ENCODE data around the gene CBLB. TPM values are rescaled to one million over a fixed set of nuclear protein-coding genes. Genes with fewer than 3 reads are reported as not detected.

Gene CBLB
- total RNA-seq, 2 experiments from 2014 or later: 72.8 to 78.9 TPM

GRCh38 chr3:105649480-105649879 lies 219.3 kb downstream of the CBLB start:
- CTCF ChIA-PET: no interaction called here
- H3K4me3 Mint-ChIP-seq: no peak overlapping the region
- no peak for DNase-seq
- H3K27ac Mint-ChIP-seq: no peak overlapping the region
- intact Hi-C loops (cut with micrococcal nuclease): no loop called here
- H3K4me1 Mint-ChIP-seq (ENCODE audit: low read depth): no peaks in the 10 kb centered on the region
- no peaks in the 10 kb centered on the region for H3K27me3 Mint-ChIP-seq (ENCODE audit: low read depth)
- no peaks in the 10 kb centered on the region for H3K36me3 Mint-ChIP-seq (ENCODE audit: low read depth)
- H3K9me3 Mint-ChIP-seq: no peaks in the 10 kb centered on the region

- intact Hi-C loops (cut with micrococcal nuclease): no loop called here
- no peak overlapping the region for H3K27ac Mint-ChIP-seq
- H3K36me3 Mint-ChIP-seq (ENCODE audit: low read depth): no peaks in the 10 kb centered on the region
- H3K27me3 Mint-ChIP-seq (ENCODE audit: low read depth): no peaks in the 10 kb centered on the region
- H3K4me3 Mint-ChIP-seq: no peak overlapping the region
- CTCF ChIA-PET: interaction anchor here (0.5 to 1.2 kb wide), 2 partner anchors 18 to 978 kb away, joined by 4 read pairs; no protein-coding TSS in a partner anchor
- DNase-seq: peak; percentile 7
- H3K9me3 Mint-ChIP-seq: peaks cover 4% of the 10 kb centered on the region
- no peaks in the 10 kb centered on the region for H3K4me1 Mint-ChIP-seq (ENCODE audit: low read depth)
Measured at GRCh38 chr3:105647047-105647446, 221.8 kb downstream of the CBLB start.

DNA sequence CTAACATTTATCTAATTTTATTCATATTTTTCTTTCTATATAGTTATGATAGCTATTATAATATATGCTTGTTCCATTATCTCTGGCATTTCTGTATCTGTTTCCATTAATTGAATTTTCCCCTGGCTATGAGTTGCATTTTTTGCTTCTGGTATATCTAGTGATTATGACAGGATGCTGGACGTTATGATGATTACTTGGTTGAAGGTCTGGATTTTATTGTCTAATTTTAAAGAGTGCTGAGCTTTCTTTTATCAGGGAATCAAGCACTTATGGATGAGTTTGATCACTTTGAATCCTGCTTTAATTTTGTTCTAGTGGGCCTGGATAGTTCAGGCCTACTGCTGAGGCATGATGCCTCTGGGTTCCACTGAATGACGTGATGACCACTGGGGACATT lies 229.7 kb downstream of the CBLB start:
- no peaks in the 10 kb centered on the region for H3K4me1 Mint-ChIP-seq (ENCODE audit: low read depth)
- H3K4me3 Mint-ChIP-seq: no peak overlapping the region
- CTCF ChIA-PET: no interaction called here
- H3K36me3 Mint-ChIP-seq (ENCODE audit: low read depth): no peaks in the 10 kb centered on the region
- H3K27ac Mint-ChIP-seq: no peak overlapping the region
- no peak for DNase-seq
- intact Hi-C loops (cut with micrococcal nuclease): no loop called here
- peaks cover 6% of the 10 kb centered on the region for H3K9me3 Mint-ChIP-seq
- no peaks in the 10 kb centered on the region for H3K27me3 Mint-ChIP-seq (ENCODE audit: low read depth)

- Mint-ChIP-seq H3K9me3 (no peaks in the 10 kb centered on the region), H3K4me1 (ENCODE audit: low read depth) (no peaks in the 10 kb centered on the region), H3K36me3 (ENCODE audit: low read depth) (no peaks in the 10 kb centered on the region), H3K4me3 (no peak overlapping the region), H3K27ac (no peak overlapping the region), H3K27me3 (ENCODE audit: low read depth) (no peaks in the 10 kb centered on the region)
- no peak for DNase-seq
- CTCF ChIA-PET: no interaction called here
- intact Hi-C loops (cut with micrococcal nuclease): no loop called here
Measured at GRCh38 chr3:105634708-105635107, 234.1 kb downstream of the CBLB start.

DNA sequence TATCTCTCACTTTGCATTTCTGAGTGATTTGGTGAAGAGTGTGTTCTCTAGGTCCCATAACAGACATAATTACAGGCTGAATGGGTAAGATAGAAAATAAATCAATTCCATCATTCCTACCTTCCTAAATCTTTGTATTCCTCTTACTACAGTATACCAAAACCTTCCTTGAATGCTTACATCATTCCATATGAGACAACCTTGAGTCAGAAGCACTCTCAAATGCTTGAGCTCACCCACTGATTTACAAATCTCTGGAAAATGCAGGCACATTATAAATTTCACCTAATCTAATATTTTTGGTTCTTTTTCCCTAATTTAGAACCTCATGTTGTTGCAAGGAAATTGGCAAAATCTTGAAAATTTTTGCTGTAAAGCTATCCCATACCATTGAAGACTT lies 239.1 kb downstream of the CBLB start:
- DNase-seq: no peak
- H3K27ac Mint-ChIP-seq: no peak overlapping the region
- no peaks in the 10 kb centered on the region for H3K4me1 Mint-ChIP-seq (ENCODE audit: low read depth)
- no peaks in the 10 kb centered on the region for H3K36me3 Mint-ChIP-seq (ENCODE audit: low read depth)
- CTCF ChIA-PET: interaction anchor here (0.9 kb wide), 1 partner anchor 18 kb away, joined by 4 read pairs; no protein-coding TSS in a partner anchor
- intact Hi-C loops (cut with micrococcal nuclease): no loop called here
- H3K9me3 Mint-ChIP-seq: no peaks in the 10 kb centered on the region
- H3K27me3 Mint-ChIP-seq (ENCODE audit: low read depth): no peaks in the 10 kb centered on the region
- H3K4me3 Mint-ChIP-seq: no peak overlapping the region

GRCh38 chr3:105626739-105627138 lies 242.1 kb downstream of the CBLB start:
- Mint-ChIP-seq H3K4me1 (ENCODE audit: low read depth) (no peaks in the 10 kb centered on the region), H3K27ac (no peak overlapping the region), H3K9me3 (no peaks in the 10 kb centered on the region), H3K27me3 (ENCODE audit: low read depth) (no peaks in the 10 kb centered on the region), H3K4me3 (no peak overlapping the region), H3K36me3 (ENCODE audit: low read depth) (no peaks in the 10 kb centered on the region)
- intact Hi-C loops (cut with micrococcal nuclease): no loop called here
- CTCF ChIA-PET: no interaction called here
- DNase-seq: no peak

DNA sequence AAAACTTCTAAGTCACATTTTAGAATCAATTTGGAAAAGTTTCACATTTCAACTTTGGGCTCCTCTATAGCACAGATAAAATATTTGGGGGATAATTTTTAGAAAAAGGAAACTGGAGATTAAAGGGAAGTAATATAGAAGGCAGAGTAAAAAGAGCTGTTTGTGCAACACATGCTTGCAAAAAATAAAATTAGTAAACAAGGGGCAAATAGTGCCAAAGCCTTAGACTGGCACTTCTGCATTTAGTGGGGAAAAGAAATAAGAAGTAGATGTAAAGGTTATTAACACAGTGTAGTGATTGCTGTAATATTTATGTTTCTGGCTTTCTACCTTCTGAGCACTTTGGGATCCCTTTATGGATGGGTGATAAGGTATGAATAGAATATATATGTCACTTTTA lies 246.6 kb downstream of the CBLB start:
- CTCF ChIA-PET: no interaction called here
- no peaks in the 10 kb centered on the region for H3K9me3 Mint-ChIP-seq
- intact Hi-C loops (cut with micrococcal nuclease): no loop called here
- no peak overlapping the region for H3K4me3 Mint-ChIP-seq
- H3K27me3 Mint-ChIP-seq (ENCODE audit: low read depth): no peaks in the 10 kb centered on the region
- H3K36me3 Mint-ChIP-seq (ENCODE audit: low read depth): no peaks in the 10 kb centered on the region
- H3K27ac Mint-ChIP-seq: no peak overlapping the region
- no peaks in the 10 kb centered on the region for H3K4me1 Mint-ChIP-seq (ENCODE audit: low read depth)
- DNase-seq: no peak

DNA sequence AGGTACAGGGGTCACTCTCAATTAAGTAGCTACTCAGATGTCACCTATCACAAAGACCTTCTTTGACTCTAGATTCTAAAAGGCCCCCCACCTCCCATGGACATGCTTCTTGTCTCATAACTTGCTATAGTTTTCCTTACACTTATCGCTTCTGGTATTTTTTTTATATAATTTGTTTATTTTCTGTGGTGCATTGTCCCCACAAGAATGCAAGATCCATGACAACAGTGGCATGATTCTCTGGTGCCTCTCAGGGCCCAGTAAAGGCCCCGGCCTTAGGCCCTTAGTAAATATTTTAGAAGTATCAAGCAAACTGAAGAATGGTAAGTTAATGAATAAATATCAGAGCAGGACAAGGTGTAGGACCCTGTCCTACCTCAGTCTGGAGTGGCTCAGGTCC lies 248.6 kb downstream of the CBLB start:
- CTCF ChIA-PET: no interaction called here
- Mint-ChIP-seq H3K9me3 (no peaks in the 10 kb centered on the region), H3K4me1 (ENCODE audit: low read depth) (no peaks in the 10 kb centered on the region), H3K4me3 (no peak overlapping the region), H3K27ac (no peak overlapping the region), H3K27me3 (ENCODE audit: low read depth) (no peaks in the 10 kb centered on the region), H3K36me3 (ENCODE audit: low read depth) (no peaks in the 10 kb centered on the region)
- intact Hi-C loops (cut with micrococcal nuclease): no loop called here
- no peak for DNase-seq

- Mint-ChIP-seq H3K27ac (no peak overlapping the region), H3K9me3 (no peaks in the 10 kb centered on the region), H3K27me3 (ENCODE audit: low read depth) (no peaks in the 10 kb centered on the region), H3K36me3 (ENCODE audit: low read depth) (no peaks in the 10 kb centered on the region), H3K4me1 (ENCODE audit: low read depth) (no peaks in the 10 kb centered on the region), H3K4me3 (no peak overlapping the region)
- intact Hi-C loops (cut with micrococcal nuclease): no loop called here
- CTCF ChIA-PET: no interaction called here
- no peak for DNase-seq
Measured at GRCh38 chr3:105619651-105620050, 249.2 kb downstream of the CBLB start.

GRCh38 chr3:105618556-105618955 lies 250.3 kb downstream of the CBLB start:
- no peaks in the 10 kb centered on the region for H3K9me3 Mint-ChIP-seq
- CTCF ChIA-PET: interaction anchor here (0.6 kb wide), 1 partner anchor 945 kb away, joined by 3 read pairs; no protein-coding TSS in a partner anchor
- no peak for DNase-seq
- H3K4me1 Mint-ChIP-seq (ENCODE audit: low read depth): no peaks in the 10 kb centered on the region
- no peak overlapping the region for H3K27ac Mint-ChIP-seq
- H3K36me3 Mint-ChIP-seq (ENCODE audit: low read depth): no peaks in the 10 kb centered on the region
- H3K4me3 Mint-ChIP-seq: no peak overlapping the region
- no peaks in the 10 kb centered on the region for H3K27me3 Mint-ChIP-seq (ENCODE audit: low read depth)
- intact Hi-C loops (cut with micrococcal nuclease): no loop called here

DNA sequence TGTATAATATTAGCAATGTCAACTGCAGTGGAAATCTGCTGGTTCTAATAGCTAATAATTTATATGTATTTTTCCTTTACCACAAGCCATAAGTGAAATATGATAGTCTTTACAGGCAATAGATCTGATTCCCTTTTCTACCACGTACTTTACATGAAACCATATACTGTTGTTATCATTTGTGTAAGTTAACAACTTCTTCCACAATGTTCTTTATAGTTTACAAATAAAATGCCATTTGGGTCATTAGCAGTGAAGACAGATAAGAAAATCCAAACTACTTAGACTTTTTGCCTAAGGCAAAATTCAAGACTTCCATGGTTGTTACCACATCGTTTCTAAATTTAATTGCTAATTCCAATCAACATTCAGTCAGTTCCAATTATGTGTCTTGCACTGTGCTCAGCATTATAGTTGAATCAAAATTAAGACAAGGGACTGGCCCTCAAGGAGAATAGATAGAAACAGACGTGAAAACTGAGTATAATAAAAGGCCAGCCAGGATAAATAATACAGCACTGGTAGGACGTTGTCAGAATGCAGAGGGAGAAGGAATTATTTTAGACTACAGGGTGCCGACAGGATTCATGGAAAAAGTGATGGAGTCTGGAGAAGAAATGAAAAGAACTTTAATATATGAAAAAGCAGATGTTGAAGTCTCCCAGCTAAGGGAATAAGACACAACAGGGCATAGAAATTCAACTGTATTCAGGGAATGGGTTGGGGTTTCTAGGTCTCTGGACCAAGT lies 252.3 kb downstream of the CBLB start:
- CTCF ChIA-PET: no interaction called here
- Mint-ChIP-seq H3K27me3 (ENCODE audit: low read depth) (no peaks in the 10 kb centered on the region), H3K9me3 (no peaks in the 10 kb centered on the region), H3K4me1 (ENCODE audit: low read depth) (no peaks in the 10 kb centered on the region), H3K36me3 (ENCODE audit: low read depth) (no peaks in the 10 kb centered on the region), H3K4me3 (no peak overlapping the region), H3K27ac (no peak overlapping the region)
- intact Hi-C loops (cut with micrococcal nuclease): no loop called here
- no peak for DNase-seq

DNA sequence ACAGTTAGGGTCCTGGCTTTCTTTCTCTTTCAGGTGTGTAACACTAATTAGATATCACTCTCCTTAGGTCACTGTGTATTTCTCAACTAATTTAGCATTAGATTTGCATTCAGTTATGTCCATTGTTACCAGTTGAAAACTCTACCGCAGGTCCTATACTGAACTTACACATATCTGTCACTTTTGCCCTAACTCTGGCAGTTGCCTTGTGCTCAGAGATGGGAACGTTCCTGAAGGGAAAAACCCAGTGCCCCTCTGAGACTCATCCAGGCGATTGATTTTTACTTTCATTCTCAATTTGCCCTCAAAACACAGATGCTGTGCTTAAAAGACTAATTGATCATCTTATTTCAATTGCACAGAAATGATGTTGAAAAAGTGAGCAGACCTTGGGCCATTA lies 253.0 kb downstream of the CBLB start:
- Mint-ChIP-seq H3K4me1 (ENCODE audit: low read depth) (no peaks in the 10 kb centered on the region), H3K27ac (no peak overlapping the region), H3K4me3 (no peak overlapping the region), H3K9me3 (no peaks in the 10 kb centered on the region), H3K36me3 (ENCODE audit: low read depth) (no peaks in the 10 kb centered on the region), H3K27me3 (ENCODE audit: low read depth) (no peaks in the 10 kb centered on the region)
- CTCF ChIA-PET: no interaction called here
- intact Hi-C loops (cut with micrococcal nuclease): no loop called here
- DNase-seq: no peak

DNA sequence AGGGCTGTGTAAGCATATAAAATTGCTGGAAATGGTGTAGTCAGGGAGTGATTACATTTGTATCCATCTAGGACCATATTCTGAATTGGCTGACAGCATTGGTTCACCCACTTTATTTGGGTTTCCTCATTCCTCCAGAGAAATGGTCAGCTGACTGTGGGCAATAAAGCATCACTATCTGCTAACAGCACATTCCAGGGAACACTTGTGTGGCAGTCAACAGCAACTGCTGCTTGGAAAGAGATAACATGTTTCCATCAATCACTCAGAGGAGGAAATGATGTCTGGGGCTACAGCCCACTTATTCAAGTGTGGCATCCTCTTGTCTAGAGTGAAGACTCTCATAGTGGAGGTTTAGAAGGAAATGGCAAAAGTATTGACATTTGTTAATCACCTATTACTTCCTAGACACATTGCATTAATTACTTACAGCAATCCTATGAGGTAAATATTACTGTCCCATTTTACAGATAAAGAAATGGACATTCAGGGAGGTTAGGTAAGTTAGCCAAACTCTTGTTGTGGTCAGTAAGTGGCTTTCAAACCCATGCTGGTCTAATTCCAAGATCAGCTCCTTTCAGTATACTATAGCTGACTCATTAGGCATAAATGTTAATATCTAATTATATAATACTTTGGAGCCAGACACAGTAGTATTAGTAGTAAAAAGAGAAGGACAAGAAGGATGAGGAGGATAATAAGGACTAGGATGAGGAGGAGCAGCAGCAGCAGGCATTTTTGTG lies 254.4 kb downstream of the CBLB start:
- Mint-ChIP-seq H3K4me1 (ENCODE audit: low read depth) (no peaks in the 10 kb centered on the region), H3K27me3 (ENCODE audit: low read depth) (no peaks in the 10 kb centered on the region), H3K27ac (no peak overlapping the region), H3K36me3 (ENCODE audit: low read depth) (no peaks in the 10 kb centered on the region), H3K4me3 (no peak overlapping the region), H3K9me3 (no peaks in the 10 kb centered on the region)
- CTCF ChIA-PET: no interaction called here
- DNase-seq: no peak
- intact Hi-C loops (cut with micrococcal nuclease): no loop called here

Data from activated naive CD4-positive, alpha-beta T cell treated with anti-CD3 and anti-CD28 coated beads for 36 hours (primary cell).